AG04450 (cell line): Measurements from ENCODE around the gene COLEC11. TPM values are rescaled to one million over a fixed set of nuclear protein-coding genes. Genes with fewer than 3 reads are reported as not detected.
"Not testable (repeated sequence)": the region's sequence is repeated elsewhere in the genome, so short reads cannot be mapped to it uniquely, and the experiment has no call there.

Experiments used
- CTCF ChIA-PET: fragments of 300-600, 350-600 bp; formaldehyde crosslinking; extraction: SDS; loops from one replicate; lab custom pipeline; 2022; ENCODE audit warnings: antibody characterized with exemption, inconsistent platforms; lab: Charles Lee
- POLR2A ChIA-PET: fragments of 350-600 bp; formaldehyde crosslinking; extraction: SDS; loops from one replicate; lab custom pipeline; 2021; ENCODE audit warnings: antibody characterized with exemption, inconsistent platforms; lab: Yijun Ruan, JAX
- DNase-seq: peaks from one replicate; pipeline ENCODE4 v3.0.0-alpha.2; 2011; ENCODE audit warnings: low read depth, low spot score
- H3K27ac ChIP-seq: one replicate; pipeline ENCODE4 v1.5.1; 2012; ENCODE audit warnings: low read depth, low read length, control low read depth
- H3K27me3 ChIP-seq: one replicate; pipeline ENCODE4 v1.6.0; 2012; ENCODE audit warnings: low read length; ENCODE audit not compliant: control insufficient read depth, insufficient read depth
- H3K4me3 ChIP-seq: 2 replicates; pipeline ENCODE4 v1.5.1; 2011; ENCODE audit warnings: mild to moderate bottlenecking, low read depth, low read length, control low read depth
- H3K9me3 ChIP-seq: 2 replicates; pipeline ENCODE4 v1.5.1; 2012; ENCODE audit warnings: low read length; ENCODE audit not compliant: control insufficient read depth, insufficient read depth
- polyA plus RNA-seq: library from polyadenylated mRNA; depleted of rRNA; stranded (reverse); fragments of >200 nt; gene quantifications from 2 replicates; pipeline ENCODE4 v1.2.3, GENCODE V29; 2011
- TF ChIP-seq, protein P1 (sequence below): IDR thresholded peaks from 2 replicates; pipeline ENCODE4 v1.5.1; 2011; ENCODE audit warnings: low read depth, low read length, control low read depth, inconsistent platforms

The COLEC11 gene
- polyA plus RNA-seq, 1 experiment: 0.68 TPM

DNA sequence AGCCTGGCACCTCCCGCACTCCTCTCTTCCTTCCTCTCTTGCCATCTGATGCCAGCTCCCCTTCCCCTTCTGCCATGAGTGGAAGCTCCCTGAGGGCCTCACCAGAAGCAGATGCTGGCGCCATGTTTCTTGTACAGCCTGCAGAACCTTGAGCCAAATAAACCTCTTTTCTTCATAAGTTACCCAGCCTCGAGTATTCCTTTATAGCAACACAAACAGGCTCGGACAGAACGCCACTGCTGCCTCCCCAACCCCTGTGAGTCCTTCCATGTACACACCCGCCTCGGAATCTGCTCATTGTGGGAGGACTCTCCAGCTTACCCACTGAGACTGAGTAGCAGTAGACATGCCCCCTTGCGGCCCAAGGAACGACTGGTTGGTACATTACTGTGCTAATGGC lies 28.1 kb upstream of the COLEC11 start:
- H3K4me3 ChIP-seq: no peak overlapping the region
- DNase-seq: no peak
- CTCF ChIA-PET: no interaction called here
- POLR2A ChIA-PET: no interaction called here
- no peak overlapping the region for H3K27ac ChIP-seq
- TF ChIP-seq, protein P1, sequence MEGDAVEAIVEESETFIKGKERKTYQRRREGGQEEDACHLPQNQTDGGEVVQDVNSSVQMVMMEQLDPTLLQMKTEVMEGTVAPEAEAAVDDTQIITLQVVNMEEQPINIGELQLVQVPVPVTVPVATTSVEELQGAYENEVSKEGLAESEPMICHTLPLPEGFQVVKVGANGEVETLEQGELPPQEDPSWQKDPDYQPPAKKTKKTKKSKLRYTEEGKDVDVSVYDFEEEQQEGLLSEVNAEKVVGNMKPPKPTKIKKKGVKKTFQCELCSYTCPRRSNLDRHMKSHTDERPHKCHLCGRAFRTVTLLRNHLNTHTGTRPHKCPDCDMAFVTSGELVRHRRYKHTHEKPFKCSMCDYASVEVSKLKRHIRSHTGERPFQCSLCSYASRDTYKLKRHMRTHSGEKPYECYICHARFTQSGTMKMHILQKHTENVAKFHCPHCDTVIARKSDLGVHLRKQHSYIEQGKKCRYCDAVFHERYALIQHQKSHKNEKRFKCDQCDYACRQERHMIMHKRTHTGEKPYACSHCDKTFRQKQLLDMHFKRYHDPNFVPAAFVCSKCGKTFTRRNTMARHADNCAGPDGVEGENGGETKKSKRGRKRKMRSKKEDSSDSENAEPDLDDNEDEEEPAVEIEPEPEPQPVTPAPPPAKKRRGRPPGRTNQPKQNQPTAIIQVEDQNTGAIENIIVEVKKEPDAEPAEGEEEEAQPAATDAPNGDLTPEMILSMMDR: no peak
- H3K9me3 ChIP-seq: no peaks in the 10 kb centered on the region
- H3K27me3 ChIP-seq: no peaks in the 10 kb centered on the region

DNA sequence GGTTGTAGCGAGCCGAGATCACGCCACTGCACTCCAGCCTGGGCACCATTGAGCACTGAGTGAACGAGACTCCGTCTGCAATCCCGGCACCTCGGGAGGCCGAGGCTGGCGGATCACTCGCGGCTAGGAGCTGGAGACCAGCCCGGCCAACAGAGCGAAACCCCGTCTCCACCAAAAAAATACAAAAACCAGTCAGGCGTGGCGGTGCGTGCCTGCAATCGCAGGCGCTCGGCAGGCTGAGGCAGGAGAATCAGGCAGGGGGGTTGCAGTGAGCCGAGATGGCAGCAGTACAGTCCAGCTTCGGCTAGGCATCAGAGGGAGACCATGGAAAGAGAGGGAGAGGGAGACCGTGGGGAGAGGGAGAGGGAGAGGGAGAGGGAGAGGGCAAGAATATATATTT lies 25.3 kb upstream of the COLEC11 start:
- H3K27ac ChIP-seq, POLR2A ChIA-PET, H3K9me3 ChIP-seq, CTCF ChIA-PET, DNase-seq, H3K4me3 ChIP-seq, H3K27me3 ChIP-seq: not testable (repeated sequence)

DNA sequence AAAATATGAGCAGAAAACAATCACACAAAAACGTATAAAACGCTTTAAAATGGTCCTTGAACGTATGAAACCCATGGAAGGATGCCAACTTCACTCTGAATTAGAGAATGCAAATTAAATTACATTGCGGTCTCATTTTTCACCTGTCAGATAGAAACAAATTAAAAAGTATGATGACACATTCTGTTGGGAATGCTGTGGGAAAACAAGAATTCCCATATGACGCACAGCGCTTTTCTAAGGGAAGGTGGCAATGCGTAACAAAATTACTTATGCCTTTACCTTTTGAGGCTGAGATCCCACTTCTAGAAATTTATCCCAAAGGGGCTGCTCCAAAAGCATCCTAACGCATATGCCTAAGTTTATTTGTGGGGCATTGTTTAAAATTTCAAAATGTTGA lies 23.6 kb upstream of the COLEC11 start:
- H3K27ac ChIP-seq: no peak overlapping the region
- DNase-seq: no peak
- POLR2A ChIA-PET: interaction anchor here (0.7 kb wide), 1 partner anchor 13 kb away, joined by 7 read pairs; the partner anchor contains the start of gene RNASEH1

DNA sequence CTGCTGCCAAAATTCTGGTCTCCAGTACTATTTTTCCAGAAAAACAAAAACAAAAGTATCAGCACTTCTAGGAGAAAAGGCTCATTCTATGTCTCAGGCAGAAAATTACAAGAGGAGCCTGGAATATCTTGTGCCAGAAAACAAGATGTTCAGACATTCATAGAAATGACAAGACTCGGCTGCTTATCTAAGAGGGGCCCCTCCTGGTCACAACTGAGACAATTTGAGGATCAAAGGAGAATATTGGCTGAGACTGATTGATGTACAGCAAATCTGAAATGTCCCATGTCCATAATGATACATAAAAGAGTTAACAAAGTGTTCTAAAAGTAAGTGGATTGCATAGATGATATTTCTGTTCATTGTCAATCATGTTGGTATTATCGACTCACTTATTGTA lies 22.3 kb upstream of the COLEC11 start:
- Histone ChIP-seq H3K27ac (no peak overlapping the region), H3K27me3 (no peaks in the 10 kb centered on the region), H3K9me3 (peaks cover 6% of the 10 kb centered on the region; the same call in 1 of the 2 replicates), H3K4me3 (no peak overlapping the region)
- DNase-seq: no peak
- TF ChIP-seq, protein P1: no peak
- POLR2A ChIA-PET: no interaction called here
- CTCF ChIA-PET: no interaction called here

More for the DNA sequence above, 23.6 kb upstream of the COLEC11 start:
- Histone ChIP-seq H3K27me3 (no peaks in the 10 kb centered on the region), H3K4me3 (no peak overlapping the region), H3K9me3 (peaks cover 6% of the 10 kb centered on the region; the same call in 1 of the 2 replicates)
- CTCF ChIA-PET: no interaction called here
- TF ChIP-seq, protein P1: no peak

DNA sequence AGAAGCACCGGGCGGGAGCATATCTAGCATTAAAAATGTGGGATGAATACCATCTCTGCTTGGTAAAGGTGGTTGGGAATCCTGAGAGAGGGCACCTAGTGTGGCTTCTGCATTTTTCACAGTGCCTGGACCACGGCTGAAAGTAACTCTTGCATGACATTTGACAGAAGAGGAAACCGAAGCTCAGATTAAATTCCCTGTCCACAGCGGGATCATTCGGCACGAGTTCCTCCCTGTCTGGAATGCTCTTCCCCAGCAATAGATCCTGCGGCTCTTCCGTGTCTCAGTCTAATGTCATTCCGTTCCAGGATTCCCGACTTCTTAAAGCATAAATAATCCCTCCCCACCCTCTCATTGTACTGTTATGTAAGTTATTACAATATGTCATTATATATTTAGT lies 20.8 kb upstream of the COLEC11 start:
- peaks cover 6% of the 10 kb centered on the region; the same call in 1 of the 2 replicates for H3K9me3 ChIP-seq
- H3K27me3 ChIP-seq: no peaks in the 10 kb centered on the region
- POLR2A ChIA-PET: interaction anchor here (0.9 to 2.7 kb wide), 2 partner anchors 10 to 16 kb away, joined by 4 to 14 read pairs; partner anchors contain the start of gene RNASEH1
- TF ChIP-seq, protein P1: no peak
- no peak overlapping the region for H3K27ac ChIP-seq
- CTCF ChIA-PET: interaction anchor here (1.8 kb wide), 1 partner anchor 150 kb away, joined by 3 read pairs; no protein-coding TSS in a partner anchor
- DNase-seq: no peak
- no peak overlapping the region for H3K4me3 ChIP-seq
